Fibroblast of the aortic adventitia (primary cell): Measurements from ENCODE around the gene KCNA2. TPM values are rescaled to one million over a fixed set of nuclear protein-coding genes. Genes with fewer than 3 reads are reported as not detected.

Experiments used
- DNase-seq: peaks from one replicate; pipeline ENCODE4 v3.0.0-alpha.2; 2010; ENCODE audit warnings: low read depth
- H3K4me3 ChIP-seq: 2 replicates; pipeline ENCODE4 v1.5.1; 2011; ENCODE audit warnings: low read depth, mild to moderate bottlenecking, control low read depth, low read length, moderate library complexity
- CTCF ChIP-seq: IDR thresholded peaks from 2 replicates; pipeline ENCODE4 v1.5.1; 2011; ENCODE audit warnings: mild to moderate bottlenecking, low read length, control low read depth, inconsistent platforms; ENCODE audit not compliant: insufficient read depth
- total RNA-seq: library from RNA; depleted of rRNA; stranded (reverse); fragments of >200 nt; gene quantifications from 2 replicates; pipeline ENCODE4 v1.2.3, GENCODE V29; 2012; ENCODE audit warnings: low replicate concordance

The KCNA2 gene
- total RNA-seq, 1 donor = not detected

- TF ChIP-seq CTCF = no peak
These were observed 10.8 kb downstream of the KCNA2 start for GRCh38 chr1:110595353-110595710.

GRCh38 chr1:110594456-110595352, 11.5 kb downstream of the KCNA2 start:
- no peak overlapping the region for H3K4me3 ChIP-seq
- TF ChIP-seq CTCF = no peak
- DNase-seq = no peak

More at GRCh38 chr1:110595353-110595710, 10.8 kb downstream of the KCNA2 start:
- no peak overlapping the region for H3K4me3 ChIP-seq
- DNase-seq = no peak

GRCh38 chr1:110593902-110594301, 12.3 kb downstream of the KCNA2 start:
- no peak overlapping the region for H3K4me3 ChIP-seq
- TF ChIP-seq CTCF = no peak
- no peak for DNase-seq

GRCh38 chr1:110591956-110592355, 14.2 kb downstream of the KCNA2 start:
- TF ChIP-seq CTCF = no peak
- H3K4me3 ChIP-seq = no peak overlapping the region
- no peak for DNase-seq

GRCh38 chr1:110588991-110589390, 17.2 kb downstream of the KCNA2 start:
- no peak for TF ChIP-seq CTCF
- no peak overlapping the region for H3K4me3 ChIP-seq

GRCh38 chr1:110588486-110588885, 17.7 kb downstream of the KCNA2 start:
- TF ChIP-seq CTCF = no peak
- DNase-seq = no peak
- no peak overlapping the region for H3K4me3 ChIP-seq

More at GRCh38 chr1:110588991-110589390, 17.2 kb downstream of the KCNA2 start:
- no peak for DNase-seq
